Glomerular endothelial cell (primary cell): ENCODE results near the gene KIRREL3. TPM values are rescaled to one million over a fixed set of nuclear protein-coding genes. Genes with fewer than 3 reads are reported as not detected.

ENCODE experiments used
- DNase-seq: peaks from one replicate; pipeline ENCODE4 v3.0.0-alpha.2; 2011; ENCODE audit warnings: low read depth, low spot score; ENCODE audit errors: extremely low read depth
- total RNA-seq: library from RNA; depleted of rRNA; stranded (reverse); fragments of >200 nt; gene quantifications from 2 replicates; pipeline ENCODE4 v1.2.3, GENCODE V29; 2015

Gene KIRREL3
- total RNA-seq, 1 donor from 2014 or later, result 0.93 TPM

DNA sequence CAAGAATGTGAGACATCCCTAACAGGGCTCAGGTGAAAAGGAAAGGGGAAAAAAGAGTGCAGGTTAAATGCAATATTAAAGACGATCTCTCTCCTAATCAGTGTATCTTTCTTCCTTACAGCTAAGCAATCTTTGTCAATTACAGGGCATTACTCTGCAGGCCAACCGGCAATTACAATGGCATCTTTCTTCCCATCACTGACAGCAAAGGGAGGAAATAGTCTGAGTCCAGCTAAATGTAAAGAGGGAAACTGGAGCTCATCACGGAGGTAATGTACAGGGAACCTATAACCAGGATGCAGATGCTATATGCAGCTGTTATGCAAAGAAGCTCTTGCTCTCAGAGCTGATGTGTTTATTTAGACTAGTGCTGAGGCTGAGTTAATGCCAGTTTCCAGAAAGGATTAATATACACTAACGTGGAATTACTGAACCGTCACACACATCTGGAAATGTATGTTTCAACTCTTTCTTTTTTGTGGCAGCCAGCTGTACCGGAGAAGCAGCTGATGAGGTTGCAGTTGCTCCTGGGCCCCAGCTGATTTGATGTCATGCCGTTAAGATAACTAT lies 121.6 kb downstream of the KIRREL3 start:
- DNase-seq, result no peak

DNA sequence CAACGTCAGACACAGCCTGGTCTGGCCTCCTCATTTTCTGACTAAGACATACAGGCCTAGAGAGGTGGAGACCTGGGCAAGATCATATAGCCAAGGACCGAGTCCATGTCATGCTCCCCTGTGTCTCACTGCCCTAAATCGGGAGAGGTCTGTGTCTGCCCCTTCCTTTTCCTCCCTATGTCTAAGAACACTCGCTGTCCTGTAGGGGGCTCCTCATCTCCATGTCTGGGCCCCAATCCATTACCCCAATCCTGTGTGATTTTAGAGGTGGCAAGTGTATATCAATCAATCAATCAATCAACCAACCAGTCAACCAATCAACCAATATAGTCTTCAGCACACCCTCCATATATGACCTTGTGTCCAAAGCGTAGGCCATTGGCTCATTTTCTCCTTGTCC lies 125.7 kb downstream of the KIRREL3 start:
- no peak for DNase-seq

DNA sequence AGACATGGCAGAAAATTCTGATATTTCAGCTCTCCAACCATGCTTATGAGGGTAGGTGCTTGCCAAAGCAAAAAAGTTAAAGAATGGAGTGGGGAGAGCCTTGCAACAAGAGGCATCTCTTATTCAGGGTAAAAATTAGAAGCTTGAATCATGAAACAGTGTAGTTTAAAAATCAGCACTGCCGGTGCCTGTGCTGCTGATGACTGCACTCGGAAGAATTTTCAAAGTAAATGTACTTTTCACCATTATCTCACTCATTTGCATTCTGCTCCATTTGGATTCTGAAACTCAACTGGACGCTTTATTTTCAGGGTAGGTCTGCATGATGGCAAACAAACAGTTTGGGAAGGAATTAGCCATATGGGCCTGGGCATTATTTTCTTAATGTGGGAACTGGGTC lies 126.3 kb downstream of the KIRREL3 start:
- DNase-seq, result no peak

DNA sequence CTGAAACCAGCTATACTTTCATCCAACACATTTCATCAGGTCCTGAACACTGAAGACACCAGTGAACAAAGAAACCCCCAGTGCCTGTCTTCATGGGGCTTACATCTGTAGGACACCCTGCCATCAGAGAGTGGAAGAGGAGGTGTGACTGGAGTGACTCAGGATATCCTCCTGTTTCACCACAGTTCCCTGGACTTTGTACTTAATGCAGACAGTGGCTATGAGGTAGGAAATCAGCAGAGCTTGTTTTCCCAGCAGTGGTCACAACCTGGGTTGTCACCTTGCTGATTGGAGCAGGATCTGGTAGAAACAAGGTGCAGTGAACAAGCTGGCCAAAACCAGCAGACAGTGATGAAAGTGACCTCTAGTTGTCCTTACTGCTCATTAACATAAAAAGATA lies 128.8 kb downstream of the KIRREL3 start:
- DNase-seq, result no peak

DNA sequence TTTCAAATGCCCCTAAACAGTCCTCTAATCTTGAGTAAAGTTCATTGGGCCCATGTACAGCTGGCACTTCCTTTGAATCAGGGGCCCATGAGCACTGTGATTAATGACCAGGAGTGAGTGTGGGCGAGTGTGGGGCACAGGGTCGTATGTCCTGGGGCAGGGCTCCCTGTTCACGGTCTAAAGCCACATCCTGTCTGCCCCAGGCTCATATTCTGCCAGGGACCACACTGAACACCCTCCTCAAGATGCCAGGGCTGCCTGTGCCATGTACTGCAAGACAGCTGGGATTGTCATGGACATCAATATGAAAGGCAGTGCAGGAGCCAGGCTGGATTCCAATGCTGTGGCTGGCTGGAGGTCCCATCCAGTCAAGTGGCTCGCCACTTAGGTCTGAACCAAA lies 130.5 kb downstream of the KIRREL3 start:
- DNase-seq, result no peak

DNA sequence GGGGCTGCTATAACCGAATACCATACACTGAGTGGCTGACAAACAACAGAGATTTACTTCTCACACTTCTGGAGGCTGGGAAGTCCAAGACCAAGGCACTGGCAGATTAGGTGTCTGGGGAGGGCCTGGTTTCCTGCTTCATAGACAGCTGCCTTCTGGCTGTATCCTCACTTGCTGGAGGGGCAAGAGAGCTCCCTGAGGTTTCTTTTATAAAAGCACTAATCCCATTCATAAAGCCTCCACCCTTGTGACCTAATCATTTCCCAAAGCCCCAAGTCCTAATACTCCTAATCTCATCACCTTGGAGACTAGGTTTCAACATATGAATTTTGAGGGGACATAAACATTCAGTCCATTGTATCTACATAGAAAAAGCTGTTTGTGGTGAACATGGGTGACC lies 131.8 kb downstream of the KIRREL3 start:
- DNase-seq, result no peak

DNA sequence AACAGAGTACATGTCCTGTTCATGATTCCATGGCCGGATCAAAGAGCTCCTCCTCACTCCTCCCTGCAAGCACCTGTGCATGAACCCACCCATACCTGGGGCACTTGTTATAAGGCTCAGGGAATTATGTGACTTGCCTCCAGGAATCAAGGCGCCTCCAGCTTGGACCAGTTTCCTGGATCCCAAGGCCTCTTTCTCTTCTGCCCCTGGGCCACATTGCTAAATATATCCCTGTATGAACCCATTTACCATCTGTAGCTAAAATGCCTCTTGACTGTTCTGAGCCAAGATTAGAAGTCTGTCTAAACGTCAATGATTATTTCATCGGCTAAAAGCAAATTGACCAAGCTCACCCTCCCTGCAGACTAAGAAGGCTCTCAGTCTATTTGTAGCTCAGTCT lies 135.6 kb downstream of the KIRREL3 start:
- no peak for DNase-seq

DNA sequence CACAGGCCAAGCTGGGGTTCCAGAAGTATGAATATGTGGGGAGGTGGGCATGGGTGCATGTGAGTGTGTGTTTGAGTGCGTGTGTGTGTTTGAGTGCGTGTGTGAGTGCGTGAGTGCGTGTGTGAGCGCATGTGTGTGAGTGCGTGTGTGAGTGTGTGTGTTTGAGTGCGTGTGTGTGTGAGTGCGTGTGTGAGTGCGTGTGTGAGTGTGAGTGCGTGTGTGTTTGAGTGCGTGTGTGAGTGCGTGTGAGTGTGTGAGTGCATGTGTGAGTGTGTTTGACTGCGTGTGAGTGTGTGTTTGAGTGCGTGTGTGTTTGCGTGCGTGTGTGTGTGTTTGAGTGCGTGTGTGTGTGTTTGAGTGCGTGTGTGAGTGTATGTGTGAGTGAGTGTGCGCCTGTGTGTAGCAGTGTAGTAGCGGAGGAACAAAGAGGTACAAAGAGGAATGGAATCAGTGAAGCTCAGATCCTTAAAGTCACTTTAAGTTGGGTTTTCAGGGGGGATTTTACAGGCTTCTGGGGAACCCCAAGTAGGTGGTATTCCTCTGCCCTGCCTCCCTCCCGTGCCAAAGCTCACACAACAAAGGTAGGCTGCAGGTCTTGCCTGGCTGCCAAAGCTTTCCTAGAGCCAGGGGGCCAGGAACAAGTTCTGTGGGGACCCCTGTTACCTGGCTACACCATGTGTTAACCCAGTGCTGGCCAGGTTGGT lies 137.1 kb downstream of the KIRREL3 start:
- no peak for DNase-seq

DNA sequence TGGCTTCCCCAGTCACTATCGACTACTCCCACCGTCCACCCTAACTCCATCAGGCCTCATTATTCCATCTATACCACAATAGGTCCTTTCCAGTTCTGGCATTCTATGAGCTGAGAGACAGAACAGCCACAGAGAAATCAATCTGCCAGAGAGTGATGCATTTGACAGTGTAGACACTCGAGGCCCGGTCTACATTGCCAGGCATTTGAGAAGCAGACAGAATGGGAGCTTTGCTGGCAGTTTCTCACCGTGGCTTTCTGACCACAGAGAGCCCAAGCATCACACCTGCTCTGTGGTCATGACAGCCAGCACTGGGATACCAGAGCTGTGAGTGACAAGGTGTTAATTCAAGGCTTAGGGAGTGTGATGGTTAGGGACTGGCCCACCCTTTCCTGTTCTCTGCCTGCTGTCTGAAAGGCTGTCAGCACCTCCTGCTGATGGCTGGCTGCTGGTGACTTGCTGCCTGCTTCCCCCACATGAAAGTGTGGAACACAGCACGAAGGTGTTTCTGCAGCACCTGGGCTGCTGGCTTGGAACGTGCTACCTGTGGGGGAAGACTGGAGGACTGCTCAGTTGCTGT lies 137.8 kb downstream of the KIRREL3 start:
- DNase-seq, result no peak

DNA sequence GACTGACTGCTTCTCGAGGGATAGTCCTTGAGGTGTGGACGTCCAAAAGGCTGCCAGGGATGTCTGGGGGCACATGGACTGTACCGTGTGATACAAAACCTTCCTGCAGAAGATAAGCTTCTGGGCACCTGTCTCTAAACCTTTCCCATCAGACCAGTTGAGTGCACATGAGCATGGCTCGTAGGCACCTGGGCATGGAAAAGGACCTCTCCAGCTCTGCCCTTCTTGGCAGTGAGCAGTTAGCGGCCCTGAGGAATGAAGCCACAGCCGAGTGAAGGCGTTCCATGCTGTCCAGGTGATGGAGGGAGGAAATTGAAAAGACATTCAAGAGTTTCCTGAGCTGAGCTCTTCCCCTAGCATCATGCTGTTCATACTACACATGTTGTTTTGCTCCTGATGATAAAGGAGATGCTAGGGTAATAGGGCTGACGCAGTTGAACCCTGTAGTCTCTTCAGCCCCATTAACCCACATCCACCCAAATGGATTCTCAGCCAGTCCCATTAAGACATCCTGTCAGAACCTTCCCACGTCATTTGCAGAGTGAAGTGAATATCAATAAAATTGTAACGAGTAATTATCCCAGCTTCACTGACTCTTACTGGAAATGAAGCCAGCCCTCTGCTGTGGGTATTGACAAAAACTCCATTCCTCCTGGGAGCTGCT lies 138.6 kb downstream of the KIRREL3 start:
- DNase-seq, result no peak

DNA sequence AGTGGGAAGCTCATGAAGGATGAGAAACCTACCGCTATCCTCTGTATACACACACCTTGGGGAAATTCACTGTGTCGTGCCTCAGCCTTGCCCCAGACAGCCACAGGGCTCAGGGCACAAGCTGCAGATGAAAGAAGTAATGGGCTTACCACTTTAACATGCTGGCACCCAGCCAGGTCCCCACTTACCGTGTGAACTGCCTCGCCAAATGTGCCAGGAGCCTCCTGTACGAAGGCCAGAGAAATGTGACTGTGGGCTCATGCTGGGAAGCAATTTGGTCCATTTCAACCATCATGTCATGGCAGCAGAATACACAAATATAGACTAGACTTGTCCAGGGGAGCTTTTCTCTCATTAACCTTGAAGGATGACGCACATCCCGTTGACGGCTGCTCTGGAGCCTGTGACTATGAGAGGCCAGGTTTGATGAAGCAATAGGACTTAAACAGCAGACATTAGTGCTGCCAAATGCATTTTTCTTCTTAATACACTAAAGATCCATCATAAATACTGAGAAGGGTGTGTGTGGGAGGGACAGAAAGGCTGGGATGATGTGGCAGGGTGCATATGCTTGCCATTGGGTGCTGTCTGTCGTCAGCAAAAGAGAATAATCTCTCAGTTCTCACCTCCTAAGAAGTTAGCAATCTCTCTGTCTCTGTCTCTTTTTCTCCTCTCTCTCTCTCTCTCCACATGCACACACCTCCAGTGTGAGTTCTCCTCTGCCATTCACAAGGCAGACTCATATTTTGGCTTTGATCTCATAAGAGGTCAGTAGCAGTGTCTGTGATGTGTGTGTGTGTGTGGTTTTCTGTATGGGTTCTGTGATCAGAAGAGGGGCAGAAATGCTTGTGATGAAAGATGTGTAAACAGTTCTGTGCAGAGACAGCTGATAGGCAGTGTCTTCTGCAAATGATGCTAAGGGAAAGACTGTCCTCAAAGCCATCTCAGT lies 142.4 kb downstream of the KIRREL3 start:
- no peak for DNase-seq

DNA sequence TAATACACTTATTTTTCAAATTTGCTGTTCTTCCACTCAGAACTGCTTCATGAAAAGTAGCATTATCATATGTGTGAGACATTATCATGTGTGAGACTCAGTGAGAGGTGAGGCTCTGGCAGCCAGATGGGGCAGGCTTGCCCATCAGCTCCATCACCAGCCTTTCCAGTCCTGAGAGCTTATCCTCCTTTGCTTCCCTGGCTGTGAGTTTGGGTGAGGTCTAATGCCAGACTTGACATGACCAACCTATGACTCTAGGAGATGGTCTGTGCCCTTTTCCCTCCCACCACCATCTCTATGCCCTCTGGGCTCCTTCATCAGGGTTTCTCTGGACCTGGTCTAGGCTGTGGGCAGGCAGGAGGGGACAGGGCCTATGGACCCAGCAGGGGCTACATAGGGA lies 145.0 kb downstream of the KIRREL3 start:
- no peak for DNase-seq

DNA sequence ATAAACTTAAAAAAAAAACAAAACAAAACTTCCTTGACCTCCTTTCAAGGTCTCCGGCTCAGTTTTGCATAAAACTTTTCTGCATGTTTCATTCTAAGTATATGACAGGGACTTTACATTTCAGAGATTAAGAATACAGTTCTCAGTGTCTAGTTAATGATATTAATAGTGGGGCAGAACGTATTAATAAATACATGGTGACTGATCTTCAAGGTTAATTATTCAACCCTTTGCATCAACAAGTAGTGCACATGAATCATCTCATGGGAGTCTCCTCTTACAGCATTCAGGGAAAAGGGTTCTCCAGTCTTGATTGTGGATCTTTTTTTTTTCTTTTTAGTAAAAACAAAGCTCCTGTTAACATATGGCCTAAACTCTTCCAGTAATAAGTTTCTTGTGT lies 146.8 kb downstream of the KIRREL3 start:
- DNase-seq, result no peak

DNA sequence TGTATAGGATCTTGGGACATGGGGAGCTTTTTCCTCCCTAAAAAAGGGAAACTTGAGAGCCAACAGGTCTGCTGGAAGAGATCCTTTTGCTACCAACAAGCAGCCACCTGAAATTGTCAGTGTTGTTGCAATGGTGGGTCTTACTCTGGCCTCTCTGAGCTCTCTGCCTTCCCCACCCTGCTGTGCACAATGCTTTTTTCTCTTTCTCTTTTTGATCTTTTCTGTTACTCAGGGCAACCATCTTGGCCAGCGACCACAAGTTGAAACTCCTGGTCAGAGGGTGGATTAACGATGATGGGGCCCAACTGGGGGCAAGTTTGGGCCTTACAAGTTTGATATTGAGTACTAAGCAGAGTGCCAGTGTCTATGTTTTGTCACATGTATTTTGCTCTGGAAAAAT lies 155.8 kb downstream of the KIRREL3 start:
- DNase-seq, result no peak

DNA sequence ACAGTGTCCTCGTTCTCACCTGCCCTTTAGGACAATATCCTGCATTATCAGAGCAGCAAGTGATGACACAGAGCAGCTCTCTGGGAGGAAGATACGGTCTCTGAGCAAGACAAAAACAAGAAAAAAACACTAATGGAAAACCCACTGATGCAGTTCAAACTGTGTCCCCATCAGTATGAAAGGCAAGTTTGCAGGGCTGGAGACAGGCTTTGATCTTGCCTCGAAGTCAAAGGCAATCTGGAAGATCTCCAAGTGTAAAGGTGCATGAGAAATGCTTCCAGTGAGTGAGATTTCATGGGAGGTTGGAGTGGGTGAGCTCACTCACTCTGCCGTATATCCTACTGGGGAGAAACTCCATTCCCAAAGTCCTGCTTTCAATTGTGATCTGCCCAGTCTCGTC lies 157.5 kb downstream of the KIRREL3 start:
- no peak for DNase-seq

DNA sequence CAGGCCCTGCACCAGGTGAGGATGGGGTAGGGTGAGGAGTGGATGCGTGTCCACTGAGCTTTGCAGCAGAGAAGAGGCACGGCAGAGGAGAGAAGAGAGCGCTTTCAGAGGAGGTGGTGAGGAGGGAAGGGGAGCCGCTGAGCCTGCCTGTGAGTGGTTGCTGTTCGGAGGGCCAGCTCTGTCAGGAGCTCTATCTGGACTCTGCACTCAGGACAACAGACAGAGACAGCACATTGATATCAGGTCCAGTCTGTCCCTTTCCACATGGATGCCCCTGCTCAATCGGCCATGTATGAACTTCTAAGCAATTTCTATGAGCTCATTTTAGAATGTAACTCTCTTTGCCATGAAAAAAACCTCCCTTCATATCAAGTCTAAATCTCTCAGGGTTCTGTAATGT lies 158.6 kb downstream of the KIRREL3 start:
- DNase-seq, result no peak

DNA sequence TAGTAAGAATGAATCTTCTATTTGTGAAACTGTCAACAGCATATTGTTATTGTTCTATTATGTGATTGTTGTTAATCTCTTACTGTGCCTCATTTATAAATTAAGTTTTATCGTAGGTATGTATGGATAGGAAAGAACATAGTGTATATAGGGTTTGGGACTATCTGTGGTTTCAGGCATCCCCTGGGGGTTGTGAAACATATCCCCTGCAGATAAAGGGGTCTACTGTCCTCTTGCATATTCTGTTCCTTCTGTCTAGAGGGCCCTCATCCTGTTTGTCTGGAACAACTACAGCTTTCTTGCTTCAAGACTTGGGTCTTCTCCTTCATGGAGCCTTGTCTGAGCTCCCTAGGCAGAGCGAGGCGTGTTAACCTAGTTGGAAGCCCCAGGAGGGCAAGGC lies 159.6 kb downstream of the KIRREL3 start:
- no peak for DNase-seq

DNA sequence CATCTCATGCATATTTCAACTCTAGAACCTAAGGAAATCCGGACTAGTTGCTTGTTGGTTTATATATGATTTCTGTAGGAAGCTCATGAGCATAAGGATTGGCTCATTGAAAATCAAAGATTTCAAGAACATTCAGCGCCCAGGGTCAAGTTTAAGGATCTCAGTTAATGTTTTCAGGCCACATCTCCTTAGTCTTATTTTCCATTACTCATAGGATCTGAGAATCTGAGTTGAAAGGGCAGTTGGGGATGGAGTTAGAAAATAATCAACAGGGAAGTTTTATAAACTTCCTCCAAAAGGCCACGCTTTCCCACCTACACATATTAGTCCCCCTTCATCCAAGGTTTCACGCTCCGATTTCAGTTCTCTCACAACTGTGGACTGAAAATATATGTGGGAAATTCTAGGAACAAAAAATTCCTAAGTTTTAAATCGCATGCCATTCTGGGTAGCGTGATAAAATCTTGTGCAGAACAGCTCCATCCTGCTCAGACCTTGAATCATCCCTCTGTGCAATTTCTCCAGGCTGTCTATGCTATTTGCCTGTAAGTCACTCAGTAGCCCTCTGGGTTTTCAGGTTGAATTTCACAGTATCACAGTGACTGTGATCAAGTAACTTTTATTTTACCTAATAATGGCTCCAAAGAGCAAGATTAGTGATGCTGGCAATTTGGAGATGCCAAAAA lies 160.2 kb downstream of the KIRREL3 start:
- DNase-seq, result no peak

DNA sequence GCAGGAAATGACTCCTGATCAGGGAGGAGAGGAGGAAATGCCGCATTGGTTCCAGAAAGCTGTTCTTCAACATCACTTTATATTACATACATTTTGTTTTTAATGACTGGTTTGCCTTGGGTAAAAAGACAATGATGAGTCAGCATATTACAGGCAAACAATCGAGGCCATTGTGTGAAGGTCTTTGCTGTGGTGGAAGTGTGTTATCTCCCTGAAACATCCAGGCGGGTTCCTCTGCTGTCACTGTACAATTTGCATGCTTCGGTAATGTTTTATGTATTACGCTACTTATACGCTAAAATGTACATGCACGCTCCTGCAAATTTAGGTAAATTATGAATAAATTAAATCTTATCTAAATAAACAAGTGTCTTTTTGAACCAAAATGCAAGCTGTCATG lies 161.1 kb downstream of the KIRREL3 start:
- no peak for DNase-seq

DNA sequence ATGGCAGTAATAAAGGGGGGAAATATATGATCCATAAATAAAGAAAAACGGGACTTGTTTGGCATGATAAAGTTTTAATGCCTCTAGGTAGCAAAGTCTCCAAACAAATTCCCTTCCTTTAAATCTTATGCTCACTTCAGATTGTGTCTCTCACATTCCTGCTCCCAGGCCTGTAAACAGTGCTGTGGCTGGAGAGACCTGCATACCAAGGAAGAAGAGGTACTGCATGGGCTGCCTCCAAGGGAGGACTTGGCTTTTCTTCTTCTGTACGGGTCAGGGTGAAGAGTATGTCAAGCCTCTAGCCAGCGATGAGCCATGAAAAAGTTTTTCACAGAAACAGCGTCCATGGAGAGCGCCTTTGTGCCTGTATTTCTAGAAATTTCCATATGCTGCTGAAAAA lies 161.8 kb downstream of the KIRREL3 start:
- no peak for DNase-seq
